H1 (cell line): ENCODE measurements around the gene TCAF1. TPM values are rescaled to one million over a fixed set of nuclear protein-coding genes. Genes with fewer than 3 reads are reported as not detected.

Experiments
- ATF3 ChIP-seq: IDR thresholded peaks from 2 replicates; pipeline ENCODE4 v1.6.1; 2011; ENCODE audit warnings: low read depth, mild to moderate bottlenecking, low read length; ENCODE audit not compliant: insufficient read depth
- CEBPB ChIP-seq: IDR thresholded peaks from 2 replicates; pipeline ENCODE4 v1.6.1; 2012; ENCODE audit warnings: low read depth, low read length
- EP300 ChIP-seq, 2 experiments: IDR thresholded peaks; 1 replicate in 1 of 2; 2 replicates in 1 of 2; pipeline ENCODE4 v1.6.1; 2011 to 2012; ENCODE audit warnings: low read depth in 2 of 2, low read length in 2 of 2, mild to moderate bottlenecking in 2 of 2, borderline replicate concordance in 1 of 2, inconsistent platforms in 1 of 2, moderate library complexity in 1 of 2
- JUND ChIP-seq: IDR thresholded peaks from 2 replicates; pipeline ENCODE4 v1.6.1; 2011; ENCODE audit warnings: mild to moderate bottlenecking, improper control_type of control experiment, low read length
- KDM4A ChIP-seq: IDR thresholded peaks from one replicate; pipeline ENCODE4 v1.7.1; 2012; ENCODE audit warnings: low read depth, mild to moderate bottlenecking, moderate library complexity, low read length, inconsistent platforms; ENCODE audit not compliant: severe bottlenecking
- SIN3A ChIP-seq, 2 experiments: IDR thresholded peaks in 1 of 2; conservative IDR thresholded peaks in 1 of 2; 2 replicates each; pipeline ENCODE4 v1.6.1; 2011 to 2012; ENCODE audit warnings: low read length in 2 of 2, improper control_type of control experiment in 1 of 2, low read depth in 1 of 2, mild to moderate bottlenecking in 1 of 2
- SP2 ChIP-seq: IDR thresholded peaks from 2 replicates; pipeline ENCODE4 v1.6.1; 2012; ENCODE audit warnings: mild to moderate bottlenecking, low read length, inconsistent platforms
- TBP ChIP-seq: IDR thresholded peaks from 2 replicates; pipeline ENCODE4 v1.6.1; 2011; ENCODE audit warnings: low read depth, low read length, improper control_type of control experiment
- YY1 ChIP-seq: IDR thresholded peaks from 2 replicates; pipeline ENCODE4 v1.6.1; 2011; ENCODE audit warnings: low read depth, mild to moderate bottlenecking, low read length
- polyA plus RNA-seq, 7 experiments: library from polyadenylated mRNA; depleted of rRNA in 3 of 7; stranded (reverse) in 5 of 7; unstranded in 2 of 7; fragments of >200 nt in 5 of 7; fragments of 200-250 nt in 2 of 7; gene quantifications; 1 replicate in 5 of 7; 2 replicates in 1 of 7; 4 replicates in 1 of 7; pipeline versions ENCODE4 v1.2.1 to v1.2.3, GENCODE V29; 2011 to 2013; ENCODE audit warnings: missing spikeins in 2 of 7, mixed read lengths in 2 of 7
- total RNA-seq: library from RNA; stranded (reverse); fragmentation: NEBNext Ultra II Directional; extraction: Animal tissue kit (Norgen Biotek cat#: 25700); gene quantifications from 2 replicates; pipeline ENCODE4 v1.2.1, GENCODE V29; 2021

TCAF1 gene
- total and polyA plus RNA-seq, 2 of the 8 experiments (the other 6 are each of a cell fraction or from before 2014, with no cell fraction given): 9.6 to 28.0 TPM

DNA sequence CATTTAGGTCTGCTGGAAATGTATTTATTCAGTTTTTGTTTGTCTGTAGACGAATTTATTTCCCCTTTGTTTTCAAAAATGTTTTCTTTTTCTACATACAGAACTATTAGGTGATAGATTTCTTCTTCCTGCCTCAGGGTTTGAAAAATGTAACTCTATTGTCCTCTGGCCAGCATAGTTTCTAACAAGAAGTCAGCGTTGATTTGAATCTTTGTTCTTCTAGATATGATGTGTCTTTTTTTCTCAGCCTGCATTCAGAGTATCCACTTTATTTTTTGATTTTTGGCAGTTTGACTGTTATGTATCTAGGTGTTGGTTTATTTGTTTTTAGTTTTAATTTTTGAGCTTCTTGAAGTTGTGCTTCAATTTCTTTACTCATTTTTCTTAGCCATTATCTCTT, 45.1 kb upstream of the TCAF1 start (continued):
- no peak for TF ChIP-seq KDM4A
- no peak for TF ChIP-seq SP2
- TF ChIP-seq JUND: no peak
- TF ChIP-seq SIN3A (conservative IDR thresholded peaks at IDR 0.05 in 1 of 2, IDR thresholded peaks at IDR 0.05 in 1 of 2; ENCODE audit: low read depth in 1 of 2, low read length in 2 of 2): no peak
- TF ChIP-seq EP300 (IDR thresholded peaks at IDR 0.05; ENCODE audit: borderline replicate concordance in 1 of 2, low read depth in 2 of 2, low read length in 2 of 2): no peak
- TF ChIP-seq TBP: no peak
- no peak for TF ChIP-seq ATF3
- TF ChIP-seq CEBPB: no peak
- TF ChIP-seq YY1: no peak
- TF ChIP-seq, all 59 proteins: peak for 0
